ENCODE data around the gene BRCA2. TPM values are rescaled to one million over a fixed set of nuclear protein-coding genes. Genes with fewer than 3 reads are reported as not detected.

BRCA2 gene, protein sequence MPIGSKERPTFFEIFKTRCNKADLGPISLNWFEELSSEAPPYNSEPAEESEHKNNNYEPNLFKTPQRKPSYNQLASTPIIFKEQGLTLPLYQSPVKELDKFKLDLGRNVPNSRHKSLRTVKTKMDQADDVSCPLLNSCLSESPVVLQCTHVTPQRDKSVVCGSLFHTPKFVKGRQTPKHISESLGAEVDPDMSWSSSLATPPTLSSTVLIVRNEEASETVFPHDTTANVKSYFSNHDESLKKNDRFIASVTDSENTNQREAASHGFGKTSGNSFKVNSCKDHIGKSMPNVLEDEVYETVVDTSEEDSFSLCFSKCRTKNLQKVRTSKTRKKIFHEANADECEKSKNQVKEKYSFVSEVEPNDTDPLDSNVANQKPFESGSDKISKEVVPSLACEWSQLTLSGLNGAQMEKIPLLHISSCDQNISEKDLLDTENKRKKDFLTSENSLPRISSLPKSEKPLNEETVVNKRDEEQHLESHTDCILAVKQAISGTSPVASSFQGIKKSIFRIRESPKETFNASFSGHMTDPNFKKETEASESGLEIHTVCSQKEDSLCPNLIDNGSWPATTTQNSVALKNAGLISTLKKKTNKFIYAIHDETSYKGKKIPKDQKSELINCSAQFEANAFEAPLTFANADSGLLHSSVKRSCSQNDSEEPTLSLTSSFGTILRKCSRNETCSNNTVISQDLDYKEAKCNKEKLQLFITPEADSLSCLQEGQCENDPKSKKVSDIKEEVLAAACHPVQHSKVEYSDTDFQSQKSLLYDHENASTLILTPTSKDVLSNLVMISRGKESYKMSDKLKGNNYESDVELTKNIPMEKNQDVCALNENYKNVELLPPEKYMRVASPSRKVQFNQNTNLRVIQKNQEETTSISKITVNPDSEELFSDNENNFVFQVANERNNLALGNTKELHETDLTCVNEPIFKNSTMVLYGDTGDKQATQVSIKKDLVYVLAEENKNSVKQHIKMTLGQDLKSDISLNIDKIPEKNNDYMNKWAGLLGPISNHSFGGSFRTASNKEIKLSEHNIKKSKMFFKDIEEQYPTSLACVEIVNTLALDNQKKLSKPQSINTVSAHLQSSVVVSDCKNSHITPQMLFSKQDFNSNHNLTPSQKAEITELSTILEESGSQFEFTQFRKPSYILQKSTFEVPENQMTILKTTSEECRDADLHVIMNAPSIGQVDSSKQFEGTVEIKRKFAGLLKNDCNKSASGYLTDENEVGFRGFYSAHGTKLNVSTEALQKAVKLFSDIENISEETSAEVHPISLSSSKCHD (N-terminal part only)
- total RNA-seq = 11.3 and 14.7 TPM in 2 replicates
- long read RNA-seq, partial matches to known transcripts = 52 of 65 reads
- long read RNA-seq, other reads (novel, unspliced or antisense) = 13 of 65 reads

DNA sequence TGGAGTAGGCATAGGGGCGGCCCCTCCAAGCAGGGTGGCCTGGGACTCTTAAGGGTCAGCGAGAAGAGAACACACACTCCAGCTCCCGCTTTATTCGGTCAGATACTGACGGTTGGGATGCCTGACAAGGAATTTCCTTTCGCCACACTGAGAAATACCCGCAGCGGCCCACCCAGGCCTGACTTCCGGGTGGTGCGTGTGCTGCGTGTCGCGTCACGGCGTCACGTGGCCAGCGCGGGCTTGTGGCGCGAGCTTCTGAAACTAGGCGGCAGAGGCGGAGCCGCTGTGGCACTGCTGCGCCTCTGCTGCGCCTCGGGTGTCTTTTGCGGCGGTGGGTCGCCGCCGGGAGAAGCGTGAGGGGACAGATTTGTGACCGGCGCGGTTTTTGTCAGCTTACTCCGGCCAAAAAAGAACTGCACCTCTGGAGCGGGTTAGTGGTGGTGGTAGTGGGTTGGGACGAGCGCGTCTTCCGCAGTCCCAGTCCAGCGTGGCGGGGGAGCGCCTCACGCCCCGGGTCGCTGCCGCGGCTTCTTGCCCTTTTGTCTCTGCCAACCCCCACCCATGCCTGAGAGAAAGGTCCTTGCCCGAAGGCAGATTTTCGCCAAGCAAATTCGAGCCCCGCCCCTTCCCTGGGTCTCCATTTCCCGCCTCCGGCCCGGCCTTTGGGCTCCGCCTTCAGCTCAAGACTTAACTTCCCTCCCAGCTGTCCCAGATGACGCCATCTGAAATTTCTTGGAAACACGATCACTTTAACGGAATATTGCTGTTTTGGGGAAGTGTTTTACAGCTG lies at the start of gene BRCA2, which contains the start of gene ZAR1L:
Gene BRCA2, plus strand, starts transcription at position 271 of the 790 bp plus-strand sequence. CDS start 953 bp downstream, outside the sequence.
Gene ZAR1L, minus strand, starts transcription at position 126 of the 790 bp plus-strand sequence. CDS start 3,438 bp downstream, outside the sequence.
- Mint-ChIP-seq H3K27ac (peak within 1 kb of the TSS; percentile 100), H3K9me3 (ENCODE audit: low read depth) (no peaks in the 10 kb centered on the region), H3K4me1 (ENCODE audit: low read depth) (peaks cover 4% of the 10 kb centered on the region), H3K4me3 (ENCODE audit: low read depth) (peak within 1 kb of the TSS; percentile 91), H3K27me3 (peaks cover 3% of the 10 kb centered on the region), H3K36me3 (ENCODE audit: insufficient read depth) (no peaks in the 10 kb centered on the region)
- DNase-seq (ENCODE audit: low spot score, unreplicated experiment) = peak; percentile 67
- TF ChIP-seq, protein P1, sequence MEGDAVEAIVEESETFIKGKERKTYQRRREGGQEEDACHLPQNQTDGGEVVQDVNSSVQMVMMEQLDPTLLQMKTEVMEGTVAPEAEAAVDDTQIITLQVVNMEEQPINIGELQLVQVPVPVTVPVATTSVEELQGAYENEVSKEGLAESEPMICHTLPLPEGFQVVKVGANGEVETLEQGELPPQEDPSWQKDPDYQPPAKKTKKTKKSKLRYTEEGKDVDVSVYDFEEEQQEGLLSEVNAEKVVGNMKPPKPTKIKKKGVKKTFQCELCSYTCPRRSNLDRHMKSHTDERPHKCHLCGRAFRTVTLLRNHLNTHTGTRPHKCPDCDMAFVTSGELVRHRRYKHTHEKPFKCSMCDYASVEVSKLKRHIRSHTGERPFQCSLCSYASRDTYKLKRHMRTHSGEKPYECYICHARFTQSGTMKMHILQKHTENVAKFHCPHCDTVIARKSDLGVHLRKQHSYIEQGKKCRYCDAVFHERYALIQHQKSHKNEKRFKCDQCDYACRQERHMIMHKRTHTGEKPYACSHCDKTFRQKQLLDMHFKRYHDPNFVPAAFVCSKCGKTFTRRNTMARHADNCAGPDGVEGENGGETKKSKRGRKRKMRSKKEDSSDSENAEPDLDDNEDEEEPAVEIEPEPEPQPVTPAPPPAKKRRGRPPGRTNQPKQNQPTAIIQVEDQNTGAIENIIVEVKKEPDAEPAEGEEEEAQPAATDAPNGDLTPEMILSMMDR (IDR thresholded peaks at IDR 0.05; ENCODE audit: unreplicated experiment) = no peak

DNA sequence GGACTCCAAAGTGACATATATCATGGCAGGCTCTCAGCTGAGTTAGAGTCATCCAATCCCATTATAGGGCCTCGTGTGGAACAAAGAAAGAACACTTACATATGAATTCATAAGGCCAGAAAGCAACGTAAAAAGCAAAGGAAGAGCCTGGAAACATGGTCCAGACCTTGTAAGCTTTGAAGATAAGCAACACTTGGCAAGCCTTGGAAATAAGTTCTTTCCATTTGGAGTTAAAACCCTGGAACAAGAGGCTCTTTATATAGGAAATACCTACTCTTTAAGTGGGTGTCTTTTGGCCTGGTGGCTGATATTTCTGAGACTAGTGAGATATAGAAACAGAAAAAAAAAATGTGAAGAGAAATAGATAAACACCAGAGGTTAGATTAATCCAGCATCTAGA lies 49.6 kb upstream of the BRCA2 start:
- H3K9me3 Mint-ChIP-seq (ENCODE audit: low read depth) = no peaks in the 10 kb centered on the region
- H3K27me3 Mint-ChIP-seq = no peaks in the 10 kb centered on the region
- TF ChIP-seq, protein P1 (IDR thresholded peaks at IDR 0.05; ENCODE audit: unreplicated experiment) = no peak
- H3K4me1 Mint-ChIP-seq (ENCODE audit: low read depth) = peaks cover 5% of the 10 kb centered on the region
- no peak for DNase-seq (ENCODE audit: low spot score, unreplicated experiment)
- no peaks in the 10 kb centered on the region for H3K36me3 Mint-ChIP-seq (ENCODE audit: insufficient read depth)
- no peak overlapping the region for H3K4me3 Mint-ChIP-seq (ENCODE audit: low read depth)
- H3K27ac Mint-ChIP-seq = no peak overlapping the region

DNA sequence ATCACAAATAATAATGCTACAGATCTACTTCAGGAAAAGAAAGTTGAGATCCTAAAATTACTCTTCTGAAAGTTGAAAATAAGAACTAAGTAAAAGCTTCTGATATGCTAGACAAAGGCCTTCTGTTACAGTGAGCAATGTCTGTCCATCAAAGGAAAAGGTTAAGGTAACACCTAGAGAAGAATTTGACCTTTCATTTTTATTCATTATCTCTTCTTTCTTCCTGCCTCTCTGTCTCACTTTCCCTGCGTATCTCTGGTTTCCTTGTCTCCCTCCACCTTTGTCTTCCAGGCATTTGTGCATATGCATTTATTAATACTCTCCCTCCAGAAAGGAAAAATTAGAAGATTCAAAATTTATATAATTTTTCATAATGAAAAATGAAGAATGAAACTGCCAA lies 49.2 kb upstream of the BRCA2 start:
- Mint-ChIP-seq H3K27me3 (no peaks in the 10 kb centered on the region), H3K36me3 (ENCODE audit: insufficient read depth) (no peaks in the 10 kb centered on the region)

DNA sequence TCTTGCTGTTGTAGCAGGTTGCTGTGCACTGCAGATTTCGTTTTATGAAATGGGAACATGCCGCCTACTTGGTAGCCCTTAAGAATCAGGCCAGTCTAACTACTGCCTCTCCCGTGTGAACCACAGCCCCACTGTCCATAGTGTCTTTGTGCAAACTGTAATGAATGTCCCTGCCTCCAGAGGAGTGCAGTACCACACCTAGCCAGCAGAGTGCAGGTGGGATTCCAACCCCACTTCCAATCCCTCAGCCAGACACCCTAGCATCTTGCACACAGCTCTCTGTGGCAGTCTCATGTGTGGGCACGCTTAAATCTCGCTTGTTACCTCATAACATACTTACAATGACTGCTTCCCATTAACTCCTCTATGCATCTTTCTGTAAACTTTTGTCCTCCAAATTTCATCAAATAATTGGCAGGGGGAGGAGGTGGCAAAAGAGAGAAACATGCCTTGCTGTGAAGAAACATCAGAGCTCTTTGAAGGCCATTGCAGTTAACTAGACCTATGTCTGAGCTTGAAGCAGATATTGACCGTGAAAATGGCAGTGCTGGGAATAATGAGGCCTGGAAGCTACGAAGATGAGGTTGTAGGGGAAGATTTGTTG lies 47.4 kb upstream of the BRCA2 start:
- no peaks in the 10 kb centered on the region for H3K27me3 Mint-ChIP-seq
- peaks cover 3% of the 10 kb centered on the region for H3K36me3 Mint-ChIP-seq (ENCODE audit: insufficient read depth)
- no peaks in the 10 kb centered on the region for H3K4me1 Mint-ChIP-seq (ENCODE audit: low read depth)
- TF ChIP-seq, protein P1 (IDR thresholded peaks at IDR 0.05; ENCODE audit: unreplicated experiment) = peak; percentile 66
- H3K9me3 Mint-ChIP-seq (ENCODE audit: low read depth) = no peaks in the 10 kb centered on the region
- no peak overlapping the region for H3K27ac Mint-ChIP-seq
- no peak overlapping the region for H3K4me3 Mint-ChIP-seq (ENCODE audit: low read depth)
- peak; percentile 27 for DNase-seq (ENCODE audit: low spot score, unreplicated experiment)

More for the DNA sequence above, 49.2 kb upstream of the BRCA2 start:
- Mint-ChIP-seq H3K9me3 (ENCODE audit: low read depth) (no peaks in the 10 kb centered on the region), H3K4me1 (ENCODE audit: low read depth) (peaks cover 5% of the 10 kb centered on the region), H3K27ac (no peak overlapping the region), H3K4me3 (ENCODE audit: low read depth) (no peak overlapping the region)
- DNase-seq (ENCODE audit: low spot score, unreplicated experiment) = no peak
- TF ChIP-seq, protein P1 (IDR thresholded peaks at IDR 0.05; ENCODE audit: unreplicated experiment) = no peak

Measured in progenitor cell of endocrine pancreas (in vitro differentiated cells).